HEK293 (cell line): ENCODE results near the gene DNAJC3.

Experiments
- CTCF ChIA-PET: fragments of 350-600 bp; formaldehyde crosslinking; extraction: SDS; loops from one replicate; lab custom pipeline; 2021; ENCODE audit warnings: antibody characterized with exemption; lab: Yijun Ruan, JAX
- POLR2A ChIA-PET: fragments of 300-600 bp; formaldehyde crosslinking; extraction: SDS; loops from one replicate; lab custom pipeline; 2020; ENCODE audit warnings: antibody characterized with exemption, inconsistent platforms; lab: Yijun Ruan, JAX
- H3K27ac ChIP-seq: fragments of 200-500 bp; sonication (Bioruptor generic); 2 replicates; pipeline ENCODE4 v1.5.1; 2014; ENCODE audit warnings: low read depth, low read length, control low read depth, inconsistent platforms; ENCODE audit errors: extremely low read depth
- H3K36me3 ChIP-seq, 2 experiments: fragments of 200-500 bp in 1 of 2; sonication (Bioruptor generic) in 1 of 2; 1 replicate in 1 of 2; 2 replicates in 1 of 2; pipeline ENCODE4 v1.5.1; 2014 to 2017; ENCODE audit warnings: inconsistent platforms in 2 of 2, low read length in 2 of 2; ENCODE audit not compliant: control insufficient read depth in 2 of 2, insufficient read depth in 1 of 2
- H3K4me1 ChIP-seq: fragments of 200-500 bp; sonication (Bioruptor generic); 2 replicates; pipeline ENCODE4 v1.5.1; 2014; ENCODE audit warnings: mild to moderate bottlenecking, low read length, inconsistent platforms; ENCODE audit not compliant: control insufficient read depth, insufficient read depth
- H3K4me3 ChIP-seq: 2 replicates; pipeline ENCODE4 v1.5.1; 2011; ENCODE audit warnings: low read depth, mild to moderate bottlenecking, control low read depth, low read length, moderate library complexity
- H3K9me3 ChIP-seq: fragments of 200-500 bp; sonication (Bioruptor generic); 2 replicates; pipeline ENCODE4 v1.5.1; 2014; ENCODE audit warnings: low read depth, low read length, inconsistent platforms; ENCODE audit not compliant: control insufficient read depth, insufficient read depth
- ELK4 ChIP-seq: IDR thresholded peaks from 2 replicates; pipeline ENCODE4 v1.6.1; 2011; ENCODE audit warnings: mild to moderate bottlenecking, low read depth, low read length, borderline replicate concordance
- HOXA7 ChIP-seq: sonication (generic); formaldehyde crosslinking; IDR thresholded peaks from 2 replicates; pipeline ENCODE4 v1.8.1; 2022; ENCODE audit warnings: missing genetic modification reagents, borderline replicate concordance
- HOXC10 ChIP-seq: sonication (generic); formaldehyde crosslinking; IDR thresholded peaks from 2 replicates; pipeline ENCODE4 v1.8.1; 2023; ENCODE audit warnings: mild to moderate bottlenecking, missing genetic modification reagents
- REPIN1 ChIP-seq: fragments of 450-650 bp; formaldehyde crosslinking; IDR thresholded peaks from 2 replicates; pipeline ENCODE4 v1.5.1; 2017; ENCODE audit warnings: missing biosample characterization, missing genetic modification characterization, low read depth
- SALL2 ChIP-seq: fragments of 450-650 bp; formaldehyde crosslinking; IDR thresholded peaks from 2 replicates; pipeline ENCODE4 v1.5.0; 2017; ENCODE audit warnings: missing biosample characterization, mild to moderate bottlenecking, missing genetic modification characterization, borderline replicate concordance
- ZBTB17 ChIP-seq: fragments of 450-650 bp; formaldehyde crosslinking; IDR thresholded peaks from 2 replicates; pipeline ENCODE4 v1.5.1; 2016; ENCODE audit warnings: missing biosample characterization, missing genetic modification characterization
- ZBTB21 ChIP-seq: fragments of 450-650 bp; formaldehyde crosslinking; IDR thresholded peaks from 2 replicates; pipeline ENCODE4 v1.5.1; 2017; ENCODE audit warnings: missing biosample characterization, missing genetic modification characterization
- ZFP41 ChIP-seq: fragments of 450-650 bp; formaldehyde crosslinking; IDR thresholded peaks from 2 replicates; pipeline ENCODE4 v1.5.1; 2016; ENCODE audit warnings: missing biosample characterization, missing genetic modification characterization, borderline replicate concordance
- ZNF121 ChIP-seq: fragments of 450-650 bp; formaldehyde crosslinking; IDR thresholded peaks from 2 replicates; pipeline ENCODE4 v1.5.1; 2016; ENCODE audit warnings: missing biosample characterization, missing genetic modification characterization
- ZNF157 ChIP-seq: fragments of 450-650 bp; formaldehyde crosslinking; IDR thresholded peaks from 2 replicates; pipeline ENCODE4 v1.5.1; 2016; ENCODE audit warnings: missing biosample characterization, missing genetic modification characterization
- ZNF16 ChIP-seq: fragments of 450-650 bp; formaldehyde crosslinking; IDR thresholded peaks from 2 replicates; pipeline ENCODE4 v1.5.1; 2016; ENCODE audit warnings: low read depth, missing biosample characterization, missing genetic modification characterization
- ZNF175 ChIP-seq: fragments of 450-650 bp; formaldehyde crosslinking; IDR thresholded peaks from 2 replicates; pipeline ENCODE4 v1.5.1; 2016; ENCODE audit warnings: missing biosample characterization, missing genetic modification characterization
- ZNF19 ChIP-seq: fragments of 450-650 bp; formaldehyde crosslinking; IDR thresholded peaks from 2 replicates; pipeline ENCODE4; 2016; ENCODE audit warnings: missing biosample characterization, missing genetic modification characterization, low read depth
- ZNF248 ChIP-seq: fragments of 450-650 bp; formaldehyde crosslinking; IDR thresholded peaks from 2 replicates; pipeline ENCODE4 v1.5.1; 2017; ENCODE audit warnings: missing biosample characterization, missing genetic modification characterization
- ZNF266 ChIP-seq: fragments of 450-650 bp; formaldehyde crosslinking; IDR thresholded peaks from 2 replicates; pipeline ENCODE4 v1.5.1; 2016; ENCODE audit warnings: missing biosample characterization, missing genetic modification characterization, low read depth
- ZNF37A ChIP-seq: fragments of 450-650 bp; IDR thresholded peaks from 2 replicates; pipeline ENCODE4 v1.5.1; 2018; ENCODE audit warnings: missing biosample characterization, missing genetic modification characterization
- ZNF394 ChIP-seq: fragments of 450-650 bp; formaldehyde crosslinking; IDR thresholded peaks from 2 replicates; pipeline ENCODE4 v1.5.1; 2016; ENCODE audit warnings: missing biosample characterization, missing genetic modification characterization, mild to moderate bottlenecking, moderate library complexity, borderline replicate concordance
- ZNF529 ChIP-seq: fragments of 450-650 bp; formaldehyde crosslinking; IDR thresholded peaks from 2 replicates; pipeline ENCODE4 v1.5.1; 2017; ENCODE audit warnings: missing genetic modification characterization, missing biosample characterization; ENCODE audit not compliant: insufficient replicate concordance
- ZNF549 ChIP-seq: fragments of 450-650 bp; IDR thresholded peaks from 2 replicates; pipeline ENCODE4 v1.5.1; 2018; ENCODE audit warnings: missing biosample characterization, missing genetic modification characterization, mild to moderate bottlenecking, inconsistent platforms, moderate library complexity
- ZNF558 ChIP-seq: fragments of 450-650 bp; formaldehyde crosslinking; IDR thresholded peaks from 2 replicates; pipeline ENCODE4 v1.5.1; 2016; ENCODE audit warnings: missing biosample characterization, missing genetic modification characterization
- ZNF654 ChIP-seq: fragments of 450-650 bp; formaldehyde crosslinking; IDR thresholded peaks from 2 replicates; pipeline ENCODE4 v1.5.1; 2016; ENCODE audit warnings: low read depth, missing biosample characterization, missing genetic modification characterization
- ZSCAN23 ChIP-seq: fragments of 450-650 bp; formaldehyde crosslinking; IDR thresholded peaks from 2 replicates; pipeline ENCODE4 v1.5.1; 2016; ENCODE audit warnings: missing biosample characterization, missing genetic modification characterization
- ZSCAN30 ChIP-seq: fragments of 450-650 bp; IDR thresholded peaks from 2 replicates; pipeline ENCODE4 v1.5.1; 2018; ENCODE audit warnings: missing biosample characterization, mild to moderate bottlenecking, missing genetic modification characterization, moderate library complexity

The DNAJC3 gene

DNA sequence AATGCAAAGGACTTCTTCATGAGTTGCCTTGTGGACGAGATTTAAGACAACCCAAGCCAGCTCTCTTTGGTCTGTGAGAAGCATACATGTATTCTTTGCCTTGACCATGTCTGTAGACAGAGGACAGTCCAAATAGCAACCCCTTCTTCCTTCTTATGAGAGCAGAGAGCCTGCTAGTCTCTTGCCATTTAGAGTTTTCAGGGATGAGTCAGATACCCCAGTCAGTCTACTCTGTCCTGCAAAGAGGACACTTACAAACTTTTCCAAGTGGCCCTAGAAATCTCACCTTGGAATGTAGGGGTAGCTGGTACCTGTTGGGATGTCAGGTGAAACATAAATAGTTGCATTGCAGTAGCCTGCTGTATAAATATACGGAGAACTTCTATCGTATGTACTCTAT is 36.7 kb downstream of the DNAJC3 start (continued):
- TF ChIP-seq ZNF248 (tag by site-specific recombination), result no peak
- TF ChIP-seq ZNF175, result no peak

GRCh38 chr13:95714142-95714832 is 37.3 kb downstream of the DNAJC3 start:
- Histone ChIP-seq H3K36me3 (peaks cover 9 to 12% of the 10 kb centered on the region in 2 experiments; a peak in 2 of 3 replicates), H3K9me3 (no peaks in the 10 kb centered on the region), H3K4me3 (no peak overlapping the region), H3K27ac (no peak overlapping the region), H3K4me1 (no peaks in the 10 kb centered on the region)
- ChIA-PET CTCF (interaction anchor here (0.7 kb wide), 1 partner anchor 54 kb away, joined by 3 read pairs; no protein-coding TSS in a partner anchor), POLR2A (interaction anchor here (0.9 kb wide), 1 partner anchor 38 kb away, joined by 4 read pairs; the partner anchor contains the start of gene DNAJC3)
- TF ChIP-seq REPIN1 (tag by site-specific recombination) (no peak), ZNF654 (tag by site-specific recombination) (no peak), ZNF529 (tag by site-specific recombination) (no peak), ZSCAN23 (tag by site-specific recombination) (no peak)

DNA sequence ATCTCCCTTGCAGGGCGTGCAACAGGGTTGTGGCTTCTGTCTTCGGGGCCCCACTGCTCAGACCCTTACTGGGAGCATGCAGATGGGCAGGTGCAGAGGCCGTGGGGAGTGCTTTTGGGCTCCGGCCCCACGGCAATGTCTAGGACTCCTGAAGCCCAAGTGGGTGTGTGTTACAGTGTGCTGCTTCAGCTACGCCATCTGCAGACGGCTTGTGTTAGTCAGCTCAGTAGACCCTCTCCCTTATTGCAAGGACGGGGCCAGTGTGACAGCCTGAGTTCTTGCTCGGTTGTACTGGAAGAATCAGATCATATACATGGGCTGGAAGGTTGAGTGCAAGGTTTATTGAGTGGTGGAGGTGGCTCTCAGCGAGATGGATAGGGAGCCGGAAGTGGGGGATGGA is 39.3 kb downstream of the DNAJC3 start:
- no peaks in the 10 kb centered on the region for H3K9me3 ChIP-seq
- POLR2A ChIA-PET, result no interaction called here

GRCh38 chr13:95722241-95722640 is 45.3 kb downstream of the DNAJC3 start:
- Histone ChIP-seq H3K9me3 (no peaks in the 10 kb centered on the region), H3K4me1 (no peaks in the 10 kb centered on the region), H3K27ac (no peak overlapping the region), H3K36me3 (peaks cover 0 to 4% of the 10 kb centered on the region in 2 experiments; a peak in 1 of 3 replicates), H3K4me3 (no peak overlapping the region)
- TF ChIP-seq ELK4 (no peak), ZFP41 (tag by site-specific recombination) (no peak), ZNF558 (tag by site-specific recombination) (no peak), HOXA7 (CRISPR knock-in tag) (no peak), ZNF549 (tag by site-specific recombination) (no peak), ZSCAN30 (tag by site-specific recombination) (no peak), ZNF394 (tag by site-specific recombination) (no peak), ZNF16 (tag by site-specific recombination) (no peak), ZNF157 (tag by site-specific recombination) (no peak), ZBTB17 (tag by site-specific recombination) (no peak)
- ChIA-PET POLR2A (no interaction called here), CTCF (no interaction called here)

More for the DNA sequence above, 39.3 kb downstream of the DNAJC3 start:
- no peaks in the 10 kb centered on the region for H3K4me1 ChIP-seq
- CTCF ChIA-PET, result no interaction called here
- H3K27ac ChIP-seq, result no peak overlapping the region
- no peak overlapping the region for H3K4me3 ChIP-seq
- H3K36me3 ChIP-seq, result peaks cover 4 to 12% of the 10 kb centered on the region in 2 experiments; a peak in 2 of 3 replicates
- TF ChIP-seq ZSCAN30 (tag by site-specific recombination) (no peak), ZNF37A (tag by site-specific recombination) (no peak), ZNF19 (tag by site-specific recombination) (no peak), ZNF121 (tag by site-specific recombination) (no peak), ZBTB21 (no peak), HOXC10 (no peak), SALL2 (tag by site-specific recombination) (no peak), ZSCAN23 (tag by site-specific recombination) (no peak), ZNF266 (tag by site-specific recombination) (no peak)
- TF ChIP-seq, all 188 proteins: peak for 0
